Activated effector memory CD4-positive, alpha-beta T cell treated with anti-CD3 and anti-CD28 coated beads, Interleukin-2, amount 50 U/mL, for 16 hours (primary cell): ENCODE results near the gene PPM1B.

ENCODE experiments used
- DNase-seq: peaks from one replicate; pipeline ENCODE4 v3.0.0-alpha.2; 2020

Gene PPM1B

GRCh38 chr2:44267269-44267795, 98.7 kb downstream of the PPM1B start:
- DNase-seq, result no peak

- DNase-seq, result no peak
Observed at GRCh38 chr2:44267796-44268648, 99.3 kb downstream of the PPM1B start.

- no peak for DNase-seq
Observed at GRCh38 chr2:44269831-44270230, 101.2 kb downstream of the PPM1B start.

- no peak for DNase-seq
Observed at GRCh38 chr2:44271296-44271695, 102.6 kb downstream of the PPM1B start.

- DNase-seq, result no peak
Observed at GRCh38 chr2:44273076-44273475, 104.4 kb downstream of the PPM1B start.

- DNase-seq, result no peak
Observed at GRCh38 chr2:44273596-44273995, 104.9 kb downstream of the PPM1B start.

- no peak for DNase-seq
Observed at GRCh38 chr2:44275927-44276303, 107.2 kb downstream of the PPM1B start.

- no peak for DNase-seq
Observed at GRCh38 chr2:44277541-44277940, 108.9 kb downstream of the PPM1B start.

GRCh38 chr2:44280869-44281268, 112.2 kb downstream of the PPM1B start:
- DNase-seq, result no peak
